Stimulated activated CD8-positive, alpha-beta memory T cell treated with anti-CD3 and anti-CD28 coated beads, Interleukin-12 subunit alpha, Interleukin-12 subunit beta, amount 100 ng/mL, for 24 hours (primary cell): ENCODE measurements around the gene DACT2.
"Not testable (repeated sequence)": the region's sequence is repeated elsewhere in the genome, so short reads cannot be mapped to it uniquely, and the experiment has no call there.

Source experiments
- DNase-seq: peaks from one replicate; pipeline ENCODE4 v3.0.0-alpha.2; 2020; ENCODE audit errors: extremely low read depth

Gene DACT2, protein sequence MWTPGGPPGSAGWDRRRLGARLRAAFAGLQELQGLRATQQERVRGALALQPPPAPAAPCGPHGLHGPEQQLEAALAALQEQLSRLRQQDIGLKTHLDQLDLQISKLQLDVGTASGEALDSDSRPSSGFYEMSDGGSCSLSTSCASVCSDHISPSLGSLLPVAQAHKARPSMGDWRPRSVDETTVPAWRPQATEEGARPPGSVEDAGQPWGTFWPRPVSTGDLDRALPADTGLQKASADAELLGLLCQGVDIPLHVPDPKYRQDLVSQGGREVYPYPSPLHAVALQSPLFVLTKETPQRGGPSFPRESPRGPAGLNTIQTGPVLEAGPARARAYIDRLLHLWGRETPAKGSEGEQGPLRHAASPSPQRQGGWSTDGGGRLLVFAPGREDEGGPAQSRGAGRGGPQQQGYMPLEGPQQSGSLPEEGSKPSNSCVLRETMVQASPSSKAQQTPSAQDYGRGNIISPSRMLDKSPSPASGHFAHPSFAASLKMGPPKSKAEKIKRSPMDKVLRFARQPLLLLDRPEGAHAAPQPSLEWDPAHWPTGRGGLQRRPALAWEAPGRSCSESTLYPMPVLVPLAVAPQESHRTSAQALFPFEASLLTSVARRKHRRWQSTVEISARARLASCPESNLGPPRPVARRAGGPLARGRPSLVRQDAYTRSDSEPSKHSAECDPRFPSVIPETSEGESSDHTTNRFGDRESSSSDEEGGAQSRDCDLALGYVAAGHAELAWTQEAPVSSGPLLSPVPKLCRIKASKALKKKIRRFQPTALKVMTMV

GRCh38 chr6:168319279-168320111, at the start of gene DACT2:
Gene DACT2, minus strand, starts transcription at chr6:168319777. Its CDS starts 144 bp downstream, at chr6:168319633.
- no peak for DNase-seq

- DNase-seq = no peak
Measured at GRCh38 chr6:168368936-168369335, 49.4 kb upstream of the DACT2 start.

GRCh38 chr6:168368066-168368820, 48.7 kb upstream of the DACT2 start:
- no peak for DNase-seq

DNA sequence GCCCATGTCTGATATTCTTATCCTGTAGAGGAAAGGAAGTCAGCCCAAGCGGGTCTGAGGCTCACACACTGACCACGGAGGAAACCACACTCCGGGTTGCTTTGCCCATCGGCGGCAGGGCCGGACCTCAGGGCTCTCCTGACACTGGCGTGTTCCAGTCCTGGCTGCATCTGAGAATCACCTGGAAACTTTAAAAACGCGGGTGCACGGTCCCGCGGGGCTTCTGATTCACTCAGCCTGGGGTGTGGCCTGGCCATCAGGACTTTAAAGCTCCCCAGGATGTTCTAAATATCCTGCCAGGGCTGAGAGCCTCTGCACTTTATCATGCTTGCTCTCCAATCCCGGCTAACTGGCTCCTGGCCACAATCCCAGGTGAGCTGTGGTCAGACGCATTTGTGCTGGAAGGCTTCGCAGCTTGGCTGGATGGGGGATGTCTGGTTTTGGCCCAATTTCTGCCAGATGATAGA, 47.7 kb upstream of the DACT2 start:
- DNase-seq = no peak

DNA sequence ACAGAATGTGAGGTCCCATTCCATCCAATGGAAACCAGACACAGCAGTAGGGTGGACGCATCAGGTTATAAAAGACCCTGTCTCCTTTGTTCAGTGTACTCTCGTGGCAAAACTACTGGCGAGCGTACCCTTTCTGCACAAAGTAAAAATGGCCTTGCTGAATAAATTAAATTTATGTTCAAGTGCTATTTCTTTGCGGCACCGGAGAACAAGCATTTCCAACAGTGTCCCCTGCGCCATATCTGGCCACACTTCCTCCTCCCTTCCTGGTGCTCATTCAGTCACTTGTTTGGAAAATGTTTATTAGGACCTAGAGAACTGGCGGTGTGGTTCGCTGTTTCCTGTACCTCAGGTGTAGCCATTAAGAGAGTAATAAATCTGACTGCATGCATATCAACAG, 46.9 kb upstream of the DACT2 start:
- DNase-seq = no peak

- no peak for DNase-seq
Measured at GRCh38 chr6:168365422-168366165, 46.0 kb upstream of the DACT2 start.

DNA sequence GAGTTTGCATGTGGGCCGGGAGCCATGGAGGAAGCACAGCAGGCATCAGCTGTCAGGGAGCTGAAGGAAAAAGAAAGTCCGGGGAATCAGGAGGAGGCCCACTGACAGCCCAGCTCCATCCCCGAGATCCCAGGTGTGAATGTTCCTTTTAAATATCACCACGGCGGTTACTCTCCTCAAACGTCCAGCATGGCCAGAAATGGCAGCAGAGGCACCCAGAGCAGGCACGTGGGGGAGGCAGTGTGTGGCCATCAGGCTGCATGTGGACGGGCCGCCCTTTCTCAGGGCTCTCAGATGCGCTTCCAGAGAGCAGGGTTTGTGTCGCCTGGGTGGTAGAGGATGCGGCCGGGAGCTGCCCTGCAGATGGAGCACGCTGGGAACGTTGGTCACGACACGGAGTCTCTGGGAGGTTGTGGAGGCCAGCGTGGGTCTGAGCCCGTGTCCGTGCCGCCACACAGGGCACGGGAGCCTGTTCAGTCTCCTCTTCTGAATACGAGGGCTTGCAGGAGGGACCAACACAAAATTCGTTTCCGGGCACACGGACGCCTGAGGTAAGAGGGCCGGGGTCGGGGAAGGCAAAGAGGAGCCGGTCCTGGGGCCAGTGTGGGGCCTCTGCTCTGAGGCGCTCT, 45.3 kb upstream of the DACT2 start:
- no peak for DNase-seq

GRCh38 chr6:168363811-168364792, 44.5 kb upstream of the DACT2 start:
- DNase-seq = no peak

DNA sequence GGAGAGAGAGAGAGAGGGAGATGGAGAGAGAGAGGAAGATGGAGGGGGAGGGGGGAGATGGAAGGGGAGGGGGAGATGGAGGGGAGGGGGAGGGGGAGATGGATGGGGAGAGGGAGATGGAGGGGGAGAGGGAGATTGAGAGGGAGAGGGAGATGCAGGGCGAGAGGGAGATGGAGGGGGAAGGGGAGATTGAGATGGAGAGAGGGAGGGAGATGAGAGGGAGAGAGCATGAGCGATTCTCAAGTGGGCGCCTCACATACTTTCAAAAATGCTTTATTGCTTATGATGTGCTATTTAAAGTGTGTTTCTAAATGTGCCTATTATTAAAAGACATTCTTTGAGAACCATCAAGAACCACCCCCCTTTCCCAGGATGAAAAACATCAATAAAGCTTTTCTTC, 43.7 kb upstream of the DACT2 start:
- DNase-seq = no peak

DNA sequence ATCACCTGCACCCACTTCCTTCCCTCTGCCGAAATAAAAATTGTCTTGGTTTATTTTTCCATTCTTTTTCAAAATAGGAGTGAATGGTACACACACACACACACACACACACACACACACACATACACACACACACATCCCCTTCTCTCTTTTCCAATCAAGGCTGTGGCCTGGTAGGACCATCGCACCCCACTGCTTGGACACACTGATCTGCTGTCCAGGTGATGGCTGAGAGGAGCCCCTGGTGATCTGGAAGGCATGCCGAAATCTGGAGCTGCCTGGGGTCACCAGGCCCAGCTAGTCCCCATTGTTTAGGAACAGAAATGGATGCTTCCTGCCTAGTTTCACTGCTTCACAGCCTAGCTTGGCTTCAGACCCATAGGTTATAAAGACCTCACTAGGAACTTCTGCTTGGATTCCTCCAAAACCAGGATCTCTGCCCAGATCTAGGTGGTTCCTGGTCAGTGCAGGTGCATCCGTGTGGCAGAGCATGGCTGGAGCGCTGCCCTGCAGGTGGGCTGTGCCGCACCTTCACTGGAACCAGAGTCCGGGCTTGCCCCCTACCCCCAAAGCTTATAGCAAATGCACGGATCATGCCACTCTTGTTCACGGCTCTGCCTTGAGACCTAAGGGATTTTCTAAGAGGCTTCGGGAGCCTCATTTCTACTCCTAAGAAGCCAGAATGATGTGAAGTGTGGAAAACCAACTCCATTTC, 42.9 kb upstream of the DACT2 start:
- DNase-seq = no peak

GRCh38 chr6:168361766-168362165, 42.2 kb upstream of the DACT2 start:
- DNase-seq = no peak

DNA sequence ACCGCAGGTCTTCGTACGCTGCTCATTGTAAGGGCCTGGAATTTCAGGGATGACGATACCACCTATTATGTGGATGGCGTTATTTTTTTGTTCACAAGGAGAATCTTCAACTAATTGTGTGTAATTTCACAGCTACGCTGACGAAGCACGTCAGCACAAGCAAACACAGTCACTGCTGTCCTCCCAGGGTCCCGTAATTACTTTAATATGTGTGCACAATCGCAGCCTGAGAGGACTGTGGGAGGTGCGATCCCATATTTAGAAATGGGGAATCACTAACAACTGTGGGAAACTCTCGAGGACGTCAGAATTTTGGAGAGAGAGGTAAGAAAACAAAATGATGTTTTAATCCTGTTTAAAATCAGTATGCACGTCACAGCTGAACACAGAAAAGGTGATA, 40.2 kb upstream of the DACT2 start:
- no peak for DNase-seq

DNA sequence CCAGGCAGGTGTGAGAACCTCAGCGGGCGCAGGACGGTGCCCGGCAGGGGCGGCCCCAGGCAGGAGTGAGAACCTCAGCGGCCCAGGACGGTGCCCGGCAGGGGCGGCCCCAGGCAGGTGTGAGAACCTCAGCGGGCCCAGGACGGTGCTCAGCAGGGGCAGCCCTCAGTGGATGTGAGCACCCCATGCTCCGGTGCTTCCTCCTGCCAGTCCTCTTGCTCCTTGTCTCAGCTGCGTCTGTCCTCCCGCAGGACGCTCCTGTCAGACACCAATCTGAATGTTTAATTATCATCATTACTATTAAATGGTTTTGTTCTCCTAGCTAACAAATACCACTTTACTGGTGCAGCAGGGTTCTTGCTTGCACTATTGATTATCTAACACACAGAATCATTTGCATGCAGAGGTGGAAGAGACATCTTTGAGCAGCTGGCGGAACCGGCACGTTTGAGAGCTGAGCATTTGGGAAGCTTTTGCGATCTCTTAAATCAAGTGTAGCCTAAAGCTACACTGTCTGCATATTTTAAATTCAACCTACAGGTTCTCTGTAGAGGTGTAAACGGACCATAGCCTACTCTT, 39.4 kb upstream of the DACT2 start:
- DNase-seq = no peak

- DNase-seq = not testable (repeated sequence)
Measured at GRCh38 chr6:168356872-168357271, 37.3 kb upstream of the DACT2 start.

GRCh38 chr6:168355716-168356522, 36.3 kb upstream of the DACT2 start:
- DNase-seq = no peak

DNA sequence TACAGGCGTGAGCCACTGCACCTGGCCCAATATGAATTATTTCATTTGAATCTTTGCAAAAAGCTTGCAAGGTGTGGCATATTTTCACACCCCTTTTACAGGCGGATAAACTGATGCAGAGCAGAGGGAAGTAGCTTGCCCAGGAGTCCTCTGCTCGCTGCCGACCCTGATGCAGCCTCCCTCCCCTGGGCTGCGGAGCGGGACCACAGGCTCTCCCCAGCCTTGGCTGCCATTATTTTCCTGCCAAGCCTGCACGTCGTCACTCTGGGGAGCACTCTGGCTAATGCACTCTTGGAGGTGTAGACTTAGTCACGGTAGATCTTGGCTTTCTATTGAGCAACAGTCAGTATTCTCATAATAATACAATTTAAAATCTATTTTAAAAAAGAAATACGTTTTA, 34.8 kb upstream of the DACT2 start:
- no peak for DNase-seq

- DNase-seq = no peak
Measured at GRCh38 chr6:168353041-168353440, 33.5 kb upstream of the DACT2 start.
